Measurements from ENCODE around the gene ANTKMT.

The ANTKMT gene

GRCh38 chr16:700684-701584 lies 20.0 kb upstream of the ANTKMT start:
- no peak for DNase-seq

- no peak for DNase-seq
Measured at GRCh38 chr16:702341-702740, 18.6 kb upstream of the ANTKMT start.

GRCh38 chr16:703406-703805 lies 17.5 kb upstream of the ANTKMT start:
- DNase-seq = no peak

- DNase-seq = no peak
Measured at GRCh38 chr16:704047-704446, 16.9 kb upstream of the ANTKMT start.

- DNase-seq = no peak
Measured at GRCh38 chr16:704552-705380, 16.2 kb upstream of the ANTKMT start.

GRCh38 chr16:705431-706188 lies 15.3 kb upstream of the ANTKMT start, which contains the start of gene FBXL16:
TSS of gene FBXL16 (minus strand) at chr16:705801. CDS start at chr16:697405, 8,396 bp downstream.
- DNase-seq = peak; percentile 87

GRCh38 chr16:706189-707061 lies 14.5 kb upstream of the ANTKMT start:
- DNase-seq = peak; percentile 56

- DNase-seq = peak; percentile 41
Measured at GRCh38 chr16:707062-707538, 13.8 kb upstream of the ANTKMT start.

- no peak for DNase-seq
Measured at GRCh38 chr16:708019-708418, 12.9 kb upstream of the ANTKMT start.

GRCh38 chr16:708959-709358 lies 12.0 kb upstream of the ANTKMT start:
- DNase-seq = no peak

GRCh38 chr16:709566-710499 lies 11.1 kb upstream of the ANTKMT start:
- peak; percentile 91 for DNase-seq

- DNase-seq = no peak
Measured at GRCh38 chr16:710500-711075, 10.4 kb upstream of the ANTKMT start.

- DNase-seq = no peak
Measured at GRCh38 chr16:711084-711483, 9.9 kb upstream of the ANTKMT start.

- DNase-seq = peak; percentile 49
Measured at GRCh38 chr16:711548-712320, 9.2 kb upstream of the ANTKMT start.

- DNase-seq = peak; percentile 41
Measured at GRCh38 chr16:712740-713250, 8.2 kb upstream of the ANTKMT start.

- no peak for DNase-seq
Measured at GRCh38 chr16:714079-714478, 6.9 kb upstream of the ANTKMT start.

GRCh38 chr16:714558-715476 lies 6.1 kb upstream of the ANTKMT start, which contains the start of gene METRN:
TSS of gene METRN (plus strand) at chr16:715118. CDS start at chr16:715290, 172 bp downstream.
- DNase-seq = peak; percentile 81
